MM.1S (cell line): ENCODE measurements around the gene HIPK3.

Experiments
- EZH2 ChIP-seq: fragments of 300-600 bp; sonication (generic); optimal IDR thresholded peaks from 2 replicates; pipeline ENCODE3; 2017; ENCODE audit warnings: low read depth, mild to moderate bottlenecking, antibody characterized with exemption, low read length, mixed read lengths
- TF ChIP-seq, protein P1 (sequence below): fragments of 300-600 bp; sonication (generic); IDR thresholded peaks from 2 replicates; pipeline ENCODE4 v1.5.1; 2016; ENCODE audit warnings: antibody characterized with exemption, low read length, mixed read lengths

DNA sequence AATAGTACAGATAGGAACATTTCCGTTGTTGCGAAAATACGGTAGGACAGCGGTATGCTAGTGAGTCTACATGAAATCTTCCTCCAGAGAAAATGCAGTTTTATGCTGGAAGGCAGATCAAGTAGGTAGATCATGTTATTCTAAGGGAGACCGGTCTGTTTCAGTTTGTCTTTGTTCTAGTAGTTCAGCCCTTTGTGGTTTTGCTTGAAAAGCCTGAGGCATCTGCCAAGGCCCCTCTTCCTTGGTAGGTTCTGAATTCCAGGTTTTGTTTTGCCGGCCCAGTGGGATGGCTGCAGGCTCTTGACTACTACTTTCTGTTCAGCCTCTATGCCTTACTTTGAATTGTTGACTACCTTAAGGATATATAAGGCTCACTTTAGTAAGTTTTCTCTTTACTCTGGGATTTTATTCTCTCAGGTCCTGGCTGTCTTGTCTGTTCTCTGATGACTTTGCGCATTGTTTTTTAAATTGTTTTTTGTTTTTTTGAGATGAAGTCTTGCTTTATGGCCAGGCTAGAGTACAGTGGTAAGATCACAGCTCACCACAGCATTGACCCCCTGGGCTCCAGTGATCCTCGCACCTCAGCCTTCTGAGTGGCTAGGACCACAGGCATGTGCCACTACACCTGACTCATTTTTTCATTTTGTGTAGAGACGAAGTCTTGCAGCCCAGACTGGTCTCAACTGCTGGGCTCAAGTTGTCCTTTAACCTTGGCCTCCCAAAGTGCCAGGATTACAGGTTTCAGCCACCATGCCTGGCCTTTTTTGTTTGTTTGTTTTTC lies 53.7 kb downstream of the HIPK3 start:
- TF ChIP-seq, protein P1, sequence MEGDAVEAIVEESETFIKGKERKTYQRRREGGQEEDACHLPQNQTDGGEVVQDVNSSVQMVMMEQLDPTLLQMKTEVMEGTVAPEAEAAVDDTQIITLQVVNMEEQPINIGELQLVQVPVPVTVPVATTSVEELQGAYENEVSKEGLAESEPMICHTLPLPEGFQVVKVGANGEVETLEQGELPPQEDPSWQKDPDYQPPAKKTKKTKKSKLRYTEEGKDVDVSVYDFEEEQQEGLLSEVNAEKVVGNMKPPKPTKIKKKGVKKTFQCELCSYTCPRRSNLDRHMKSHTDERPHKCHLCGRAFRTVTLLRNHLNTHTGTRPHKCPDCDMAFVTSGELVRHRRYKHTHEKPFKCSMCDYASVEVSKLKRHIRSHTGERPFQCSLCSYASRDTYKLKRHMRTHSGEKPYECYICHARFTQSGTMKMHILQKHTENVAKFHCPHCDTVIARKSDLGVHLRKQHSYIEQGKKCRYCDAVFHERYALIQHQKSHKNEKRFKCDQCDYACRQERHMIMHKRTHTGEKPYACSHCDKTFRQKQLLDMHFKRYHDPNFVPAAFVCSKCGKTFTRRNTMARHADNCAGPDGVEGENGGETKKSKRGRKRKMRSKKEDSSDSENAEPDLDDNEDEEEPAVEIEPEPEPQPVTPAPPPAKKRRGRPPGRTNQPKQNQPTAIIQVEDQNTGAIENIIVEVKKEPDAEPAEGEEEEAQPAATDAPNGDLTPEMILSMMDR = no peak
- no peak for TF ChIP-seq EZH2
